WTC11 (cell line): ENCODE data around the gene FKBP5. TPM values are rescaled to one million over a fixed set of nuclear protein-coding genes. Genes with fewer than 3 reads are reported as not detected.

ENCODE experiments used
- ATAC-seq: fragments of 200-7000 bp; cut with Tn5 transposase; 2 replicates; pipeline ENCODE4 v1.10.0; 2021; ENCODE audit warnings: mild to moderate bottlenecking, moderate library complexity
- CTCF ChIA-PET: fragments of 300-600 bp; sonication (Branson Sonifier 250); formaldehyde crosslinking; loops from one replicate; lab custom pipeline; 2021; ENCODE audit warnings: antibody characterized with exemption; lab: Charles Lee
- POLR2A ChIA-PET: fragments of 350-600 bp; sonication (Branson Sonifier 250); formaldehyde crosslinking; loops from one replicate; lab custom pipeline; 2021; ENCODE audit warnings: antibody characterized with exemption; lab: Charles Lee
- DNase-seq: peaks from one replicate; pipeline ENCODE4 v3.0.0; 2021; ENCODE audit warnings: low spot score
- H3K27ac Mint-ChIP-seq: 2 replicates; pipeline ENCODE4 v1.8.0; 2021; ENCODE audit warnings: mixed read lengths
- H3K27me3 Mint-ChIP-seq: 2 replicates; pipeline ENCODE4 v1.8.0; 2021; ENCODE audit warnings: low read depth, mild to moderate bottlenecking, moderate library complexity, mixed read lengths
- H3K36me3 Mint-ChIP-seq: 2 replicates; pipeline ENCODE4 v1.8.0; 2021; ENCODE audit warnings: mixed read lengths
- H3K4me1 Mint-ChIP-seq: 2 replicates; pipeline ENCODE4 v1.8.0; 2022; ENCODE audit warnings: mixed read lengths
- H3K4me3 Mint-ChIP-seq: 2 replicates; pipeline ENCODE4 v1.8.0; 2021; ENCODE audit warnings: mild to moderate bottlenecking, moderate library complexity, mixed read lengths
- H3K9me3 Mint-ChIP-seq: 2 replicates; pipeline ENCODE4 v1.8.0; 2021; ENCODE audit warnings: mixed read lengths
- CTCF ChIP-seq: fragments of 200-600 bp; IDR thresholded peaks from 2 replicates; pipeline ENCODE4 v1.8.0; 2022; ENCODE audit warnings: antibody characterized with exemption
- ETV6 ChIP-seq: sonication (generic); formaldehyde crosslinking; IDR thresholded peaks from 2 replicates; pipeline ENCODE4 v1.8.1; 2022; ENCODE audit warnings: mild to moderate bottlenecking, missing genetic modification reagents
- FOXP1 ChIP-seq: sonication (generic); formaldehyde crosslinking; IDR thresholded peaks from 2 replicates; pipeline ENCODE4 v1.8.0; 2022; ENCODE audit warnings: missing genetic modification reagents, mild to moderate bottlenecking, moderate library complexity, borderline replicate concordance
- IRF2 ChIP-seq: sonication (generic); formaldehyde crosslinking; IDR thresholded peaks from 2 replicates; pipeline ENCODE4 v1.8.0; 2022; ENCODE audit warnings: low read depth, missing genetic modification reagents, borderline replicate concordance
- JAZF1 ChIP-seq: fragments of 250-450 bp; sonication (Bioruptor Pico); IDR thresholded peaks from 2 replicates; pipeline ENCODE4 v1.9.0; 2021; ENCODE audit warnings: moderate library complexity, mild to moderate bottlenecking, inconsistent platforms
- MAX ChIP-seq: sonication (generic); formaldehyde crosslinking; IDR thresholded peaks from 2 replicates; pipeline ENCODE4 v1.8.0; 2022; ENCODE audit warnings: mild to moderate bottlenecking, missing genetic modification reagents
- MXD4 ChIP-seq: fragments of 250-450 bp; sonication (Bioruptor Pico); IDR thresholded peaks from 2 replicates; pipeline ENCODE4 v1.8.0; 2021; ENCODE audit warnings: mild to moderate bottlenecking, moderate library complexity, borderline replicate concordance
- NFYB ChIP-seq: sonication (generic); formaldehyde crosslinking; conservative IDR thresholded peaks from 2 replicates; pipeline ENCODE4 v1.8.0; 2022; ENCODE audit warnings: low read depth, missing genetic modification reagents
- NR2C2 ChIP-seq: sonication (generic); formaldehyde crosslinking; IDR thresholded peaks from 2 replicates; pipeline ENCODE4 v1.8.0; 2022; ENCODE audit warnings: mild to moderate bottlenecking, missing genetic modification reagents
- PREB ChIP-seq: sonication (generic); formaldehyde crosslinking; IDR thresholded peaks from 2 replicates; pipeline ENCODE4 v1.8.1; 2022; ENCODE audit warnings: mild to moderate bottlenecking, missing genetic modification reagents, moderate library complexity, borderline replicate concordance
- PRRX2 ChIP-seq: fragments of 250-450 bp; sonication (Bioruptor Pico); IDR thresholded peaks from 2 replicates; pipeline ENCODE4 v1.8.0; 2021; ENCODE audit warnings: mild to moderate bottlenecking
- RELA ChIP-seq: sonication (generic); formaldehyde crosslinking; IDR thresholded peaks from 2 replicates; pipeline ENCODE4 v1.8.1; 2022; ENCODE audit warnings: missing genetic modification reagents, mild to moderate bottlenecking, borderline replicate concordance
- TCF7 ChIP-seq: sonication (generic); formaldehyde crosslinking; IDR thresholded peaks from 2 replicates; pipeline ENCODE4 v1.8.0; 2022; ENCODE audit warnings: mild to moderate bottlenecking, low read depth, missing genetic modification reagents, moderate library complexity
- USF1 ChIP-seq: sonication (generic); formaldehyde crosslinking; IDR thresholded peaks from 2 replicates; pipeline ENCODE4 v1.8.0; 2022; ENCODE audit warnings: mild to moderate bottlenecking, missing genetic modification reagents
- ZMAT4 ChIP-seq: fragments of 250-450 bp; sonication (Bioruptor Pico); IDR thresholded peaks from 2 replicates; pipeline ENCODE4 v1.9.0; 2021; ENCODE audit warnings: mild to moderate bottlenecking
- ZNF317 ChIP-seq: sonication (generic); formaldehyde crosslinking; IDR thresholded peaks from 2 replicates; pipeline ENCODE4 v1.8.1; 2023; ENCODE audit warnings: low read depth, mild to moderate bottlenecking, moderate library complexity, missing genetic modification reagents, borderline replicate concordance
- ZNF416 ChIP-seq: fragments of 250-450 bp; sonication (Bioruptor Pico); IDR thresholded peaks from 2 replicates; pipeline ENCODE4 v1.9.0; 2021; ENCODE audit warnings: mild to moderate bottlenecking, inconsistent platforms
- microRNA-seq: library from miRNA; unstranded; fragments of <30 nt; microRNA quantifications from one replicate; pipeline ENCODE4 v1.2.0, GENCODE V29; 2022; ENCODE audit warnings: borderline number of aligned reads
- total RNA-seq: library from RNA; stranded (reverse); gene quantifications from 3 replicates; pipeline ENCODE4 v1.2.3, GENCODE V29; 2021

FKBP5 gene
- total RNA-seq, 1 experiment from 2014 or later: 27.2 TPM

- TF ChIP-seq USF1 (CRISPR knock-in tag): no peak
Observed at GRCh38 chr6:35533981-35534380, 154.7 kb downstream of the FKBP5 start (continued).

- DNase-seq (no peak), ATAC-seq (no peak)
- ChIA-PET CTCF (interaction anchor here (2.5 kb wide), 1 partner anchor 10 kb away, joined by 33 read pairs; no protein-coding TSS in a partner anchor), POLR2A (interaction anchor here (0.6 kb wide), 1 partner anchor 16 kb away, joined by 3 read pairs; no protein-coding TSS in a partner anchor)
- Mint-ChIP-seq H3K4me1 (peaks cover 26% of the 10 kb centered on the region), H3K4me3 (no peak overlapping the region), H3K9me3 (peaks cover 4% of the 10 kb centered on the region; the same call in 1 of the 2 replicates), H3K27me3 (no peaks in the 10 kb centered on the region; the same call in 1 of the 2 replicates), H3K36me3 (no peaks in the 10 kb centered on the region), H3K27ac (no peak overlapping the region)
- TF ChIP-seq FOXP1 (CRISPR knock-in tag) (no peak), PREB (CRISPR knock-in tag) (no peak)
Observed at GRCh38 chr6:35532126-35532525, 156.6 kb downstream of the FKBP5 start.

- no peak overlapping the region for H3K27ac Mint-ChIP-seq
- CTCF ChIA-PET: interaction anchor here (0.6 to 7.0 kb wide), 8 partner anchors 8 to 233 kb away, joined by 3 to 147 read pairs (median 22); no protein-coding TSS in a partner anchor
Observed at GRCh38 chr6:35524380-35525020, 164.2 kb downstream of the FKBP5 start.

More at GRCh38 chr6:35524380-35525020, 164.2 kb downstream of the FKBP5 start:
- H3K36me3 Mint-ChIP-seq: no peaks in the 10 kb centered on the region
- H3K4me1 Mint-ChIP-seq: peaks cover 14% of the 10 kb centered on the region
- DNase-seq: no peak
- no peaks in the 10 kb centered on the region; the same call in 1 of the 2 replicates for H3K27me3 Mint-ChIP-seq
- no peak for TF ChIP-seq IRF2 (CRISPR knock-in tag)
- TF ChIP-seq ETV6 (CRISPR knock-in tag): no peak
- TF ChIP-seq TCF7: no peak
- TF ChIP-seq MXD4 (CRISPR knock-in tag): no peak
- no peak for TF ChIP-seq FOXP1 (CRISPR knock-in tag)
- TF ChIP-seq NFYB (CRISPR knock-in tag): no peak
- TF ChIP-seq USF1 (CRISPR knock-in tag): no peak
- no peak for TF ChIP-seq RELA (CRISPR knock-in tag)
- no peak for TF ChIP-seq CTCF
- no peak for TF ChIP-seq ZNF317 (CRISPR knock-in tag)
- no peak for TF ChIP-seq PRRX2
- TF ChIP-seq PREB (CRISPR knock-in tag): no peak
- no peak for TF ChIP-seq NR2C2
- no peak for TF ChIP-seq ZMAT4 (CRISPR knock-in tag)
- no peak for TF ChIP-seq JAZF1 (CRISPR knock-in tag)
- TF ChIP-seq MAX: no peak
- no peak for TF ChIP-seq ZNF416 (CRISPR knock-in tag)
- peaks cover 4% of the 10 kb centered on the region; the same call in 1 of the 2 replicates for H3K9me3 Mint-ChIP-seq
- no peak overlapping the region for H3K4me3 Mint-ChIP-seq
- ATAC-seq: no peak
- POLR2A ChIA-PET: no interaction called here

Small RNA genes within 50 kb of the gene (microRNA-seq; reads per million reads assigned to microRNA genes)
- gene MIR5690: not detected

Other genes with a start within 250 kb of the FKBP5 start
- gene FANCE, start 236.6 kb downstream of the FKBP5 start, total RNA-seq: 15.7 to 22.3 TPM (median 17.6 TPM) in 3 replicates
- 1,829 to 2,044 TPM (median 2,031 TPM) in 3 replicates for gene RPL10A, start 220.5 kb downstream of the FKBP5 start, total RNA-seq
- gene TEAD3, start 191.8 kb downstream of the FKBP5 start, total RNA-seq: 32.0 to 34.3 TPM (median 33.9 TPM) in 3 replicates
- 2.9 to 4.3 TPM (median 3.4 TPM) in 3 replicates for gene TULP1, start 176.0 kb downstream of the FKBP5 start, total RNA-seq
- gene ARMC12, start 48.1 kb upstream of the FKBP5 start, total RNA-seq: 1.0 to 2.0 TPM (median 1.4 TPM) in 3 replicates
- gene CLPSL2, start 87.7 kb upstream of the FKBP5 start, total RNA-seq: 2.8 to 6.2 TPM (median 3.4 TPM) in 3 replicates
- gene CLPSL1, start 92.1 kb upstream of the FKBP5 start, total RNA-seq: 0.34 to 0.55 TPM (median 0.42 TPM) in 3 replicates
- gene CLPS, start 108.4 kb upstream of the FKBP5 start, total RNA-seq: 2.6 to 6.6 TPM (median 3.3 TPM) in 3 replicates
- not detected in 3 replicates for gene LHFPL5, start 116.4 kb upstream of the FKBP5 start, total RNA-seq
- 94.9 to 102 TPM (median 100.0 TPM) in 3 replicates for gene SRPK1, start 232.2 kb upstream of the FKBP5 start, total RNA-seq